NCI-H1694 treated with DMSO at 0.1 percent for 48 hours (cell line): ENCODE results near the gene ATG101.

Experiments
- DNase-seq: peaks from one replicate; lab custom pipeline; 2025; lab: John Stamatoyannopoulos, UW

ATG101 gene

DNA sequence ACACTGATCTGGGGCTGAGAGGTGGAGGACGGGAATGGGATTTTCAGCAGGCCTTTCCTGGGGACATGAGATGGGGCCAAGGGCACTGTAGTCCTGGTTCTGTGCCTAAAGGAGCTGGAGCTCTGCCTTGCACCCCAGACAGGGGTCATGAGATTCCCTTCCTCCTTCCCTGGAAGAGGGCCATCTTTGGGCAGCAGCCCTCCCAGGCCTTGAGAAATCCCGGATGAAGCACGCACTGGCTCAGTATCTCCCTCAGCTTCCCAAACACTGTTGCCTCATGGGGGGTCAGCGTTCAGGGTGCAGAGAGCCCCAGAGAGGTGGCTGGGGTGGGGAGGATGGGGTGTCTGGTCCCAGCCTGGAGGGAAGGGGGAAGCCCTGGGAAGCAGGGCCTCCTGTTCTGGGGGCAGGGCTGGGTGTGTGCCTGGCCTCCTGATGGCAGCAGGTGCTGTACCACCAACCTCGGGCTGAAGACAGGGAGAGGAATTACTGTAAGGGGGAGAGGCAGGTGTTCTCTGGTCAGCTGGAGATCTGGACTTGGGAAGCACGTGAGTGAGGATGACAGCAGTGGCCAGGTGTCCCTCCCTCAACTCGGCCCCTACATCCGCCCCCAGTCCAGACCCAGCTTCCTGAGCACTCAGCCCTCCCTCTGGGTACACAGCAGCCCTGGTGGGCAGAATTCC, 26.9 kb upstream of the ATG101 start:
- no peak for DNase-seq

- DNase-seq = no peak
Measured at GRCh38 chr12:52043386-52044212, 26.2 kb upstream of the ATG101 start.

- no peak for DNase-seq
Measured at GRCh38 chr12:52044292-52044983, 25.3 kb upstream of the ATG101 start.

DNA sequence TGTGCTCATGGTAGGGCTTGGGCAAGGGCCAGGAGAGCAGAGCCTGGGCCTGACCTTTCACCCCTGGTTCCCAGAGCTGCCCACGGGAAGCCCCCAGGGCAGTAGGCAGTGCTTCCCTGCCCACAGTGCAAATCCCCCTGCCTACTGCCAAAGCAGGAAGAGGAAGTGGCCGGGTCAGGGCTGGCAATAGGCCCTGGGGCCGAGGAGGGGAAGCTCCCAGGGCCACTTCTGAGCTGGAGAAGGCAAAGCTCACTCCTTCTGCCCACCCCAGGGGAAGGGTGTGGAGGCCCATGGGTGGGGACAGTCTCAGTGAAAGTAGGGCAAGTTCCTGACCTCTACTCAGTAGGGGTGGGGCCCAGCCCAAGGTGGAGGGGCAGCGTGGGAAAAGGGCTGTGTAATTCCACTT, 24.0 kb upstream of the ATG101 start:
- no peak for DNase-seq

GRCh38 chr12:52046859-52047258, 22.9 kb upstream of the ATG101 start:
- DNase-seq = no peak

GRCh38 chr12:52049286-52049685, 20.5 kb upstream of the ATG101 start:
- no peak for DNase-seq

DNA sequence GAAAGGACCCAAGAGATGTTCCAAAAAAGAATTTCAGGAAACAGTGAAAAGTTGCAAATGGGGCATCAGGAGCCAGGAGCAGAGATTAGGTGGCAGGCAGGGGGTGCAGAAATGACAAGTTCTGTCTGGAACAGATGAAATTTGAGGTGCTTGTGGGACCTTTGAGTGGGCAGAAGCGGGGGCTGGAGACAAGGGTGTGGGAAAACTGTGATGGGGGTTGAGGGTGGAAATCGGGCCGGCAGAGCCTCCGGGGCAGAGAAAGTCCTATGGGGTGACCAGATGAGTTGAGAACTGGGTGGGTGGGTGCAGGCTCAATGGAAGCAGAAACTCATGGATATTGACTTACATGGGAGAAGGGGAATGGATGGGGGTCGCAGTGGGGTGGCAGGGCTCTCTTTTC, 20.1 kb upstream of the ATG101 start:
- DNase-seq = no peak

GRCh38 chr12:52050116-52050757, 19.5 kb upstream of the ATG101 start:
- DNase-seq = no peak

GRCh38 chr12:52050758-52051541, 18.8 kb upstream of the ATG101 start, which contains the start of gene NR4A1:
Gene NR4A1, plus strand, starts transcription at chr12:52051442. Its CDS starts 2,887 bp downstream, at chr12:52054329.
- DNase-seq = peak; percentile 33

DNA sequence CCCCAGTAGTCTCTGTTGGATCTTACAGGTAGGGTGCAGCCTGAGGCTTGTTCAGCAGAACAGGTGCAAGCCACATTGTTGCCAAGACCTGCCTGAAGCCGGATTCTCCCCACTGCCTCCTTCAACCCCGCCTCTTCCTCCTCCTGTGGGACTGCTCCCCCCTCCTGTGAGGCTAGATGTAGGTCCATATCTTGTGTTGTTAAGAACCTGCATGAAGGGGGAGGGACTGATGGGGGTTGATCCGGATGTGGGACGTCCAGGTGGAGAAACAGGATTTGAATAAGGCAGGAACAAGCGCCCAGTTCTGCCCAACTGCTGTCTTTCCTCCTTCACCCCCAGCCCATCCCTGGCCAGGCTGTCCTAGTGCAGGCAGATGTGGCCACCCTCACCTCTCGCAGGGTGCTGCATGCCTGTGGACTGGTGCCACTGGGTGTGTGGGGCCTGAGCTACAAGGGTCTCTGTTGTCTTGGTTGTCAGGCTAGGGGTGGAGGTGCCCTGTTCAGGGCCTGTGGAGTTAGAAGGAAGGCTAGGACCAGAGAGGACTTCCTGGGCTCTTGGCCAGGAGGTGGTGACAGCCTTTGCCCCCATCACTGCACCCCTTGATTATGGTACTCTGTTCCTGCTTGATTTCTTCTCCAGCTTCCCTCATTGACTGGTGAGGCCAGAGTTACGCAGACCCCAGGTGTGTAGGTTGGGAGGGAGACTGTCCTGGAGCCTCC, 17.2 kb upstream of the ATG101 start:
- no peak for DNase-seq

DNA sequence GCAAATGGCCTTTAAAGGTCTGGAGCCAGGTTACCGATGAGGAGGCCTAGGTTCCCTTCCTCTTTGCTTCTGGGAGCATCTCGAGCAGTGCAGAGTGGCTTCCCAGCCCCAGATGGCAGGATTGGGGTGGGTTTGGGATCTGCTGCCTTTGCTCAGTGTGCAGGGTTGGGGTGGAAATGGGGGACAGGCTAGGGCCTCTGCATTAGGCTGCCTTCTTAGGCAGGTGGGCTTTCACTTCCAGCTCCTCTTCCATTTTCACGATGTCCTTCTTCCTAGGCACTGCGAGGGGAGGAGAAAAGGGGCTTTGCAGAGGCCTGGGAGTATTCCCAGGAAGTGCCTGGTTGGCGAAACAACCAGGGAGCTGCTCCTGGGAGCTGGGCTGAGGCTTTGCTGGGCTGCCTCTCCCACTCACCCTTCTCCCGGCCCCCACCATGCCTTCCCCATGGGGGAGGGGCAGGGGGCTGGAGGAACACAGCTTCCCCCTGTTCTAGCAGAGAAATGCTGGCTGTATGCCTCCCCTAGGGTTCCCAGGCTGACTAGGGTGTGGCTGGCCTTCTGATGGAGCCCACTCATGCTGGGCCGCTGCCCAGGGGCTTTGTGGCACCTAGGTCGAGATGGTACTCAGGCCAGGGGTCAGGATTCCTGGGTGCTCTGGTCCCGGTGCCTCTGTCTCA, 16.1 kb upstream of the ATG101 start:
- DNase-seq = no peak

GRCh38 chr12:52054231-52054832, 15.4 kb upstream of the ATG101 start:
- no peak for DNase-seq

DNA sequence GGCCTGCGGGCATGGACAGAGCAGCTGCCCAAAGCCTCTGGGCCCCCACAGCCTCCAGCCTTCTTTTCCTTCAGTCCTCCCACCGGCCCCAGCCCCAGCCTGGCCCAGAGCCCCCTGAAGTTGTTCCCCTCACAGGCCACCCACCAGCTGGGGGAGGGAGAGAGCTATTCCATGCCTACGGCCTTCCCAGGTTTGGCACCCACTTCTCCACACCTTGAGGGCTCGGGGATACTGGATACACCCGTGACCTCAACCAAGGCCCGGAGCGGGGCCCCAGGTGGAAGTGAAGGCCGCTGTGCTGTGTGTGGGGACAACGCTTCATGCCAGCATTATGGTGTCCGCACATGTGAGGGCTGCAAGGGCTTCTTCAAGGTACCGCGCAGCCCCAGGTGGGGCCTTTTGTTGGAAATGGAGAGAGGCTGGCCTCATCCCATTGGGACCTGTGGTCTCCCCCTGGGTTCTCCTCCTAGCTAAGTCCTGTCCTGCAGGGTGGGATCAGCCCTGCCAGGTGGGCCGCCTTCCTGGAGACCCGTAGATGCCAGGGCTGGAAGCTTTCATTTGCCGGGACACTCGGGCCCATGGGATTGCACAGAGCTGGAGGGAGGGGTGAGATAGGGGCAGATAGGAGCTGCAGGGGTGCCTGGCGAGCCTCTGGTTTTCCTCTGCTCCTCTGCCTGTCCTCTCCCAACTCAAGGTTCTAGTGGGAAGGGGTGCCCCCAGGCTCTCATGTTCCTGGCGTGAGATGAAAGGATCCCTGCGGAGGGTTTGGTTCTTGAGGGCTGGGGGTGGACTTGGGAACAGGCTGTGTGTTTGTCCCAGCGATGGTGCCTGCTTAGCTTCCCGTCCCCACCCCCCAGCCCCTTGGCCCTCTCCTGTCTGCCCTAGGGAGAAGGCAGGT, 14.7 kb upstream of the ATG101 start:
- no peak for DNase-seq

DNA sequence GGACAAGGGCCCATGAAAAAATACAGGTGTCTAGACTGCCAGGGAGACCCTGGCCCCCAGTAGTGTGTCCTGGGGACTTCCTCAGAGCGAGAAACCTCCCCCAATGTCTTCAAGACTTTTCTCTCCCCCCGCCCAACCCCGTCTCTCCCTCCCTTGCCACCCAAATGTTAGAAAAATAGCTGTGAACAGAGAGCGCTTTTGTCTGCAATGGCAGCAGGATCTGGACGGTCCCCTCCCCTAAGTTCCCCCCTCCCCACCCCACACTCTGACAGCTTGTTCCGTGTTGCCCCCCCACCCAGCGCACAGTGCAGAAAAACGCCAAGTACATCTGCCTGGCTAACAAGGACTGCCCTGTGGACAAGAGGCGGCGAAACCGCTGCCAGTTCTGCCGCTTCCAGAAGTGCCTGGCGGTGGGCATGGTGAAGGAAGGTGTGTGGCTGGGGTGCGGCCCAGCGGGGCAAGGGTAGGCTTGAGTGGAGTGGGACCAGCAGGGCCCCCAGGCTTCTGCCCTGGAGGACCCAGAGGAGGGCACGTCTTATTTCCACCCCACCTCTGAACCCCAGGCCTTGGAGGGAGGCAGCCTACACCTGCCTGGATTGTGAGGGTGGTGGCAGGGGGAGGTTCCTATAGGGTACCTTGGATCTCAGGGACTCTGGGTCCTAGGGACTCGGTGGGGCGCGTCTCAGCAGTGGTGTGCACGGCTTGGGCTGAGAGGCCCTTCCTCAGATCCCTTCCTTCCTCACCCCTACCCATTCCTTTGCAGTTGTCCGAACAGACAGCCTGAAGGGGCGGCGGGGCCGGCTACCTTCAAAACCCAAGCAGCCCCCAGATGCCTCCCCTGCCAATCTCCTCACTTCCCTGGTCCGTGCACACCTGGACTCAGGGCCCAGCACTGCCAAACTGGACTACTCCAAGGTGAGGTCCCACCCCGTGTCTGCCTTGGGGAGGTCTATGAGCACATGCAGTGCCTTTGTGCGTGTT, 13.8 kb upstream of the ATG101 start:
- no peak for DNase-seq

DNA sequence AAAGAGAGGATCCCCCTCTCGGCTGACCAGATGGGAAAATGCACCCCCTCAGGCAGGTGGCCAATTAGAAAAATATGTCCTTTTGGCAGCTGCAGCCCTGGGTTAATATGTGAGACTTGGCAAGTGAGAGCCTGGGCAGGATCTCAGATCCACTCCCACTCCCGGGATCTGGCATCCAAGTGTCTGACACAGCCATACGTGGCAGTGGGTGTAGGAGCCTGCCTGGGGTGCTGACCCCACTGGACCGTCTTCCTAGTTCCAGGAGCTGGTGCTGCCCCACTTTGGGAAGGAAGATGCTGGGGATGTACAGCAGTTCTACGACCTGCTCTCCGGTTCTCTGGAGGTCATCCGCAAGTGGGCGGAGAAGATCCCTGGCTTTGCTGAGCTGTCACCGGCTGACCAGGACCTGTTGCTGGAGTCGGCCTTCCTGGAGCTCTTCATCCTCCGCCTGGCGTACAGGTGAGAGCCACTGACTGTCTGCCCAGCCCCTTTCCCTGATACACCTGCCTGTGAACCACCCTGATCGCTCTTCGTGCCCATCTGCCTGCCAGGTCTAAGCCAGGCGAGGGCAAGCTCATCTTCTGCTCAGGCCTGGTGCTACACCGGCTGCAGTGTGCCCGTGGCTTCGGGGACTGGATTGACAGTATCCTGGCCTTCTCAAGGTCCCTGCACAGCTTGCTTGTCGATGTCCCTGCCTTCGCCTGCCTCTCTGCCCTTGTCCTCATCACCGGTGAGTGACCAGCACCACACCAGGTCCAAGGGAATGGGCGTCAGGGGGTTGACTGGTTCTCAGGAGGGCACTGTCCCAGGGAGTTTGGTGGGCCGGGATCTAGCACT, 12.8 kb upstream of the ATG101 start:
- DNase-seq = no peak
